RWPE1 (cell line): ENCODE measurements around the gene NGEF.

ENCODE experiments used
- CTCF ChIA-PET: fragments of 350-600 bp; sonication (Branson Sonifier 250); formaldehyde crosslinking; extraction: SDS; loops from one replicate; lab custom pipeline; 2021; lab: Yijun Ruan, JAX
- POLR2A ChIA-PET: fragments of 400-600 bp; formaldehyde crosslinking; extraction: SDS; loops from one replicate; lab custom pipeline; 2020; ENCODE audit warnings: antibody characterized with exemption; ENCODE audit not compliant: low non-redundant PET; lab: Yijun Ruan, JAX
- DNase-seq: peaks from one replicate; pipeline ENCODE4 v3.0.0; 2012; ENCODE audit warnings: low spot score
- H3K27ac ChIP-seq: fragments of 450-650 bp; 2 replicates; pipeline ENCODE4 v1.5.1; 2017
- CTCF ChIP-seq: fragments of 450-650 bp; conservative IDR thresholded peaks from 2 replicates; pipeline ENCODE4 v1.5.1; 2017; ENCODE audit warnings: low read depth, mild to moderate bottlenecking

The NGEF gene

GRCh38 chr2:232839411-232840079 is 173.5 kb downstream of the NGEF start:
- DNase-seq: no peak
- ChIA-PET CTCF (interaction anchor here (0.6 kb wide), 2 partner anchors 20 to 412 kb away, joined by 3 read pairs; partner anchors contain the start of gene ATG16L1), POLR2A (no interaction called here)
- no peak overlapping the region for H3K27ac ChIP-seq
- no peak for TF ChIP-seq CTCF

DNA sequence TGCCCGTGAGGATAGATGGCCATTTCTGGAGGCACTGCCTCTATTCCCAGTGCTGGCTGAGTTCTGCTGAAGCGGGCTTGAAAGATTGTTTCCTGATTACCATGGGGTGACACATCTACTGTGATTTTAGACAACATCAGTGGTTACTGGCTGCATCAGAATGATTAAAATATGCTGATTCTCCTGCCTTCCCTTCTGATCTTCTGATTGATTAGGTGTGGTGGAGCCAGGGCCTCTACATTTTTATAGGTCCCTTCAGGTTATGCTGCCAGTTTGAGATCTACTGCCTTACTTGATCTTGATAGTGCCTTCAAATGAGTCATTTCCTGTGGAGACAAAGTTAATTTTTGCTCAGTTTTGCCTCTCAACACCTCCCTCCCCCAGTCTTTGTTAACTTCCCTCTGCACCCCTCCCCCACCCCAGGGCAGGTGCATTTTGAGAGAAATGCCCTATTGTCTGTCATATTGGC is 174.6 kb downstream of the NGEF start:
- peak; percentile 26 for DNase-seq
- POLR2A ChIA-PET: no interaction called here
- H3K27ac ChIP-seq: no peak overlapping the region
- no peak for TF ChIP-seq CTCF
- CTCF ChIA-PET: no interaction called here

DNA sequence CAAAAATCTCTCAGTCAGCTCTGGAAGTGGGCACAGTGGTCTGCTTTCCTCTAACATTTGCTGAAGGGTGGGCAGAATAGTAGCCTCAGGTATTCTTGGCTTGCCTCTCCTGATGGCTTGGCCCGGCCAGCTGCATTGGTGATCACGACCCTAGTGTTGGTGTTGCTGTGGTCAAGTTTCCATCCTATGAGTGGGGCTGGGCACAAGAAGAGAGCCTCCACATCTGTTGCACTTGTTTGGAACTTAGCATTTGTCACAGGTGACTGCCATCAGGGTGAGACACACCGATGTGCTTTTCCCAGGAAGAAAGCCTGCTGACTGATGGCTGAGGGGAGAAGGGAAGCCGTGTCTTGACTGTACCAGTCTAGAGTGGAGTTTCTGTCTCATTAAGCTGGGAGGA is 176.1 kb downstream of the NGEF start:
- ChIA-PET POLR2A (no interaction called here), CTCF (interaction anchor here (0.7 kb wide), 1 partner anchor 517 kb away, joined by 4 read pairs; no protein-coding TSS in a partner anchor)
- TF ChIP-seq CTCF: no peak
- H3K27ac ChIP-seq: no peak overlapping the region
- DNase-seq: no peak

DNA sequence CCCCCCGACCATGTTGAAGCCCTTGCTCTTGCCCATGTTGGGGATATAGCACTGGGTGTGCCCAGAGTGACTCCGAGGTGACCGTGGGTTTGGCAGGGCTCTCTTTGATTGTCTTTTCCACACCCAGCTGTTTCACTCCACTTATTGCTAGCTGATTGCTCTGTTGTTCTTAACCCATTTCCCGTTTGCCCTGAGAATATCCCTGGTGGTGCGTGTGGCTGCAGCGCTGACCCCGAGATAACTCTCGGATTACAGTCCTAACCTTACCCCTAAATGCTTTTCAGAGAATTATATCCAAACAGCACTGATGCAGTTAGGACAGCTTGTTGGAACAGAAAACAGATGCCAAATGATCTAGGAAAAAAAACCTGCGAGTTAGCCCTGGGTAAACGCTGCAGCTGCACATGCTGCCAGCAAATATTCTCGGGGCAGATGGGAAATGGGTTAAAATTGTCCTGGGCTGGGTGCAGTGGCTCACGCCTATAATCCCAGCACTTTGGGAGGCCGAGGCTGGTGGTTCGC is 177.3 kb downstream of the NGEF start:
- CTCF ChIA-PET: interaction anchor here (0.6 kb wide), 2 partner anchors 612 to 613 kb away, joined by 3 read pairs; no protein-coding TSS in a partner anchor
- DNase-seq: no peak
- no peak for TF ChIP-seq CTCF
- H3K27ac ChIP-seq: no peak overlapping the region
- POLR2A ChIA-PET: no interaction called here

DNA sequence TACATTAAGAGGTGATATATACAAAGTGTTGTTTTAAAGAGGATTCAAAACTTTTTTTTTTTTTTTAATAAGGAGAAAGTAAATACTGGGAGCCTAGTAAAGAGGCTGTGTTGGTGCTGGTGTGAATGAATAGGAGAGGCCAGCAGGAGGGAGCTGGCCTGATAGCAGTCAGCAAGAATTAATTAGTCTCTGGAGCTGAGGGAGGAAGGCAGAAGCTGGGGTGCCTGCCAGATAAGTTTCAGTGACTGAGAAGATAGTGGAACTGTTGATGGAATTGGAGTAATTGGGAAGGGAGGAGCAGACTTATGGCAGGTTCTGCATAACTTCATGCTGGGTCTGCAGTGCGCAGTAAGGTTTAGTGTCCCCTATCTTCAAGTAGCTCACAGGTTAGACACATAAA is 179.2 kb downstream of the NGEF start:
- TF ChIP-seq CTCF: no peak
- no peak for DNase-seq
- H3K27ac ChIP-seq: no peak overlapping the region
- ChIA-PET POLR2A (no interaction called here), CTCF (interaction anchor here (0.6 kb wide), 1 partner anchor 11 kb away, joined by 3 read pairs; no protein-coding TSS in a partner anchor)

DNA sequence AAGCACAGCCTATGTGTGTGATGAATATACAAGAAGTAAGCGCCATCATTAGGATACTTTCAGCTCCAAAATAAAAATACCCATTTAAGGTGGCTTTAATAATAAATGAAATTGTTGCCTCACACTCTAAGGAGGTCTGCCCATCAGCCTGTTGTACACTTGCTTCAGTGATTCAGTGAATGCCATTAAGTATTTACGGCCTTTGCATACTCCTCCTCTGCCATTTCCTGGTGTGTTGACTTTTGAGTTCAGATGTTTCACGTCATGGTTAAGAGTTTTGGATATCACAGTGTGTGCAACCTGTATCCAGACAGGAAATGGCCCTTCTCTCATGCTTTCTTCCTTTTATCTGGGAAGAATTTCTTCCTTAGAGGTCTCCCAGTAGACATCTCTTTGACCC is 181.6 kb downstream of the NGEF start:
- ChIA-PET POLR2A (no interaction called here), CTCF (no interaction called here)
- no peak for DNase-seq
- H3K27ac ChIP-seq: no peak overlapping the region
- TF ChIP-seq CTCF: no peak
